Keratinocyte (primary cell): ENCODE data around the gene SAMM50. TPM values are rescaled to one million over a fixed set of nuclear protein-coding genes. Genes with fewer than 3 reads are reported as not detected.

ENCODE experiments used
- DNase-seq: peaks from one replicate; pipeline ENCODE4 v3.0.0-alpha.2; 2011; ENCODE audit warnings: low read depth, missing footprints, low spot score
- FAIRE-seq: peaks from 2 replicates; lab custom pipeline; 2011; peaks lifted over from hg19 to GRCh38; lab: Jason Lieb, UNC
- H2AFZ ChIP-seq: 2 replicates; pipeline ENCODE4 v1.6.0; 2012; ENCODE audit warnings: low read length, control low read depth, inconsistent platforms; ENCODE audit not compliant: control insufficient read depth
- H3K27ac ChIP-seq: 2 replicates; pipeline ENCODE4 v1.5.1; 2011; ENCODE audit warnings: low read length; ENCODE audit not compliant: control insufficient read depth, insufficient read depth
- H3K27me3 ChIP-seq: 3 replicates; pipeline ENCODE4 v1.6.0; 2011; ENCODE audit warnings: low read length; ENCODE audit not compliant: control insufficient read depth, insufficient read depth; ENCODE audit errors: extremely low read depth
- H3K36me3 ChIP-seq, 2 experiments: 2 replicates in 1 of 2; 3 replicates in 1 of 2; pipeline ENCODE4 v1.5.1; 2011; ENCODE audit warnings: low read length in 2 of 2, mild to moderate bottlenecking in 1 of 2; ENCODE audit not compliant: control insufficient read depth in 2 of 2, insufficient read depth in 2 of 2; ENCODE audit errors: extremely low read depth in 1 of 2
- H3K4me1 ChIP-seq: 3 replicates; pipeline ENCODE4 v1.5.1; 2011; ENCODE audit warnings: low read length; ENCODE audit not compliant: control insufficient read depth, insufficient read depth; ENCODE audit errors: extremely low read depth
- H3K4me2 ChIP-seq: 3 replicates; pipeline ENCODE4 v1.6.0; 2011; ENCODE audit warnings: low read depth, low read length; ENCODE audit not compliant: control insufficient read depth, insufficient read depth; ENCODE audit errors: extremely low read depth
- H3K4me3 ChIP-seq, 3 experiments: fragments of 200-600 bp in 1 of 3; sonication (generic) in 1 of 3; 2 replicates in 2 of 3; 3 replicates in 1 of 3; pipeline ENCODE4 v1.5.1; 2011 to 2016; ENCODE audit warnings: low read length in 3 of 3, mild to moderate bottlenecking in 3 of 3, control low read depth in 2 of 3, inconsistent platforms in 1 of 3, low read depth in 1 of 3, mixed read lengths in 1 of 3, mixed run types in 1 of 3, moderate library complexity in 1 of 3; ENCODE audit not compliant: control insufficient read depth in 2 of 3, insufficient read depth in 2 of 3; ENCODE audit errors: extremely low read depth in 1 of 3
- H3K79me2 ChIP-seq: 2 replicates; pipeline ENCODE4 v1.6.0; 2012; ENCODE audit warnings: low read length; ENCODE audit not compliant: control insufficient read depth, insufficient read depth
- H3K9ac ChIP-seq: 3 replicates; pipeline ENCODE4 v1.6.0; 2011; ENCODE audit warnings: low read length; ENCODE audit not compliant: control insufficient read depth, insufficient read depth; ENCODE audit errors: extremely low read depth
- H3K9me1 ChIP-seq: 3 replicates; pipeline ENCODE4 v1.6.0; 2011; ENCODE audit warnings: low read length; ENCODE audit not compliant: control insufficient read depth, insufficient read depth; ENCODE audit errors: extremely low read depth
- H3K9me3 ChIP-seq: 2 replicates; pipeline ENCODE4 v1.5.1; 2012; ENCODE audit warnings: low read depth, low read length; ENCODE audit not compliant: control insufficient read depth
- H4K20me1 ChIP-seq: 3 replicates; pipeline ENCODE4 v1.6.0; 2011; ENCODE audit warnings: low read length; ENCODE audit not compliant: control insufficient read depth, insufficient read depth; ENCODE audit errors: extremely low read depth
- CTCF ChIP-seq, 3 experiments: IDR thresholded peaks in 1 of 3; conservative IDR thresholded peaks in 1 of 3; optimal IDR thresholded peaks in 1 of 3; 2 replicates in 2 of 3; 3 replicates in 1 of 3; pipeline versions ENCODE3 to v1.5.1; 2011; ENCODE audit warnings: low read length in 3 of 3, mild to moderate bottlenecking in 3 of 3, moderate library complexity in 2 of 3, control low read depth in 1 of 3, inconsistent platforms in 1 of 3; ENCODE audit not compliant: insufficient read depth in 2 of 3; ENCODE audit errors: extremely low read depth in 1 of 3
- EZH2 ChIP-seq: IDR thresholded peaks from one replicate; pipeline ENCODE4 v1.6.1; 2012; ENCODE audit warnings: inconsistent platforms, mild to moderate bottlenecking, low read length, moderate library complexity
- dilution Hi-C: fragments of 300-500 bp; cut with MboI; formaldehyde crosslinking; loops from one replicate; pipeline ENCODE4 v1.7.0; 2020; ENCODE audit warnings: low sequenced_read_pairs; ENCODE audit not compliant: extremely low pct_ligation_motif_present
- polyA plus RNA-seq, 5 experiments: library from polyadenylated mRNA; depleted of rRNA in 3 of 5; stranded (reverse) in 3 of 5; stranded (forward) in 1 of 5; unstranded in 1 of 5; fragments of >200 nt; gene quantifications; 1 replicate in 1 of 5; 2 replicates in 3 of 5; 3 replicates in 1 of 5; pipeline versions ENCODE4 v1.2.1 to v1.2.3, GENCODE V29; 2011 to 2012; ENCODE audit warnings: missing spikeins in 2 of 5, low read depth in 1 of 5, low replicate concordance in 1 of 5

SAMM50 gene
- polyA plus RNA-seq, 1 donor (not counting 4 experiments of a cell fraction or from before 2014, with no cell fraction given), result 54.6 TPM

GRCh38 chr22:43980579-43980978 lies 25.3 kb downstream of the SAMM50 start:
- H3K4me1 ChIP-seq, result no peaks in the 10 kb centered on the region
- no peak overlapping the region for H3K4me2 ChIP-seq
- no peak for DNase-seq
- H3K9me3 ChIP-seq, result no peaks in the 10 kb centered on the region
- H3K79me2 ChIP-seq, result no peaks in the 10 kb centered on the region
- H3K9ac ChIP-seq, result no peak overlapping the region
- FAIRE-seq, result no peak
- H4K20me1 ChIP-seq, result no peaks in the 10 kb centered on the region
- no peaks in the 10 kb centered on the region for H3K27me3 ChIP-seq
- H3K4me3 ChIP-seq, result no peak overlapping the region
- no peak overlapping the region for H2AFZ ChIP-seq
- no peaks in the 10 kb centered on the region for H3K9me1 ChIP-seq
- dilution Hi-C loops, result no loop called here
- H3K36me3 ChIP-seq, result peaks cover 33 to 42% of the 10 kb centered on the region in 2 experiments
- TF ChIP-seq CTCF (optimal IDR thresholded peaks at IDR 0.05 in 1 of 3, IDR thresholded peaks at IDR 0.05 in 1 of 3, conservative IDR thresholded peaks at IDR 0.05 in 1 of 3; ENCODE audit: extremely low read depth in 1 of 3, insufficient read depth in 2 of 3, low read length in 3 of 3) (no peak), EZH2 (no peak)
- H3K27ac ChIP-seq, result no peak overlapping the region

- Histone ChIP-seq H3K4me1 (no peaks in the 10 kb centered on the region), H3K27ac (no peak overlapping the region), H4K20me1 (no peaks in the 10 kb centered on the region), H3K36me3 (peaks cover 28 to 41% of the 10 kb centered on the region in 2 experiments), H3K9me1 (no peaks in the 10 kb centered on the region), H3K4me2 (no peak overlapping the region), H3K9ac (no peak overlapping the region), H3K27me3 (no peaks in the 10 kb centered on the region), H2AFZ (no peak overlapping the region), H3K79me2 (no peaks in the 10 kb centered on the region), H3K9me3 (no peaks in the 10 kb centered on the region), H3K4me3 (no peak overlapping the region)
- DNase-seq (no peak), FAIRE-seq (no peak)
- TF ChIP-seq CTCF (optimal IDR thresholded peaks at IDR 0.05 in 1 of 3, IDR thresholded peaks at IDR 0.05 in 1 of 3, conservative IDR thresholded peaks at IDR 0.05 in 1 of 3; ENCODE audit: extremely low read depth in 1 of 3, insufficient read depth in 2 of 3, low read length in 3 of 3) (no peak), EZH2 (no peak)
- dilution Hi-C loops, result no loop called here
Observed at GRCh38 chr22:43980996-43981395, 25.8 kb downstream of the SAMM50 start.
